Keratinocyte (primary cell): Measurements from ENCODE around the gene BRD2. TPM values are rescaled to one million over a fixed set of nuclear protein-coding genes. Genes with fewer than 3 reads are reported as not detected.

Experiments
- DNase-seq: peaks from one replicate; pipeline ENCODE4 v3.0.0-alpha.2; 2011; ENCODE audit warnings: low read depth, missing footprints, low spot score
- FAIRE-seq: peaks from 2 replicates; lab custom pipeline; 2011; peaks lifted over from hg19 to GRCh38; lab: Jason Lieb, UNC
- H2AFZ ChIP-seq: 2 replicates; pipeline ENCODE4 v1.6.0; 2012; ENCODE audit warnings: low read length, control low read depth, inconsistent platforms; ENCODE audit not compliant: control insufficient read depth
- H3K27ac ChIP-seq: 2 replicates; pipeline ENCODE4 v1.5.1; 2011; ENCODE audit warnings: low read length; ENCODE audit not compliant: control insufficient read depth, insufficient read depth
- H3K27me3 ChIP-seq: 3 replicates; pipeline ENCODE4 v1.6.0; 2011; ENCODE audit warnings: low read length; ENCODE audit not compliant: control insufficient read depth, insufficient read depth; ENCODE audit errors: extremely low read depth
- H3K36me3 ChIP-seq, 2 experiments: 2 replicates in 1 of 2; 3 replicates in 1 of 2; pipeline ENCODE4 v1.5.1; 2011; ENCODE audit warnings: low read length in 2 of 2, mild to moderate bottlenecking in 1 of 2; ENCODE audit not compliant: control insufficient read depth in 2 of 2, insufficient read depth in 2 of 2; ENCODE audit errors: extremely low read depth in 1 of 2
- H3K4me1 ChIP-seq: 3 replicates; pipeline ENCODE4 v1.5.1; 2011; ENCODE audit warnings: low read length; ENCODE audit not compliant: control insufficient read depth, insufficient read depth; ENCODE audit errors: extremely low read depth
- H3K4me2 ChIP-seq: 3 replicates; pipeline ENCODE4 v1.6.0; 2011; ENCODE audit warnings: low read depth, low read length; ENCODE audit not compliant: control insufficient read depth, insufficient read depth; ENCODE audit errors: extremely low read depth
- H3K4me3 ChIP-seq, 3 experiments: fragments of 200-600 bp in 1 of 3; sonication (generic) in 1 of 3; 2 replicates in 2 of 3; 3 replicates in 1 of 3; pipeline ENCODE4 v1.5.1; 2011 to 2016; ENCODE audit warnings: low read length in 3 of 3, mild to moderate bottlenecking in 3 of 3, control low read depth in 2 of 3, inconsistent platforms in 1 of 3, low read depth in 1 of 3, mixed read lengths in 1 of 3, mixed run types in 1 of 3, moderate library complexity in 1 of 3; ENCODE audit not compliant: control insufficient read depth in 2 of 3, insufficient read depth in 2 of 3; ENCODE audit errors: extremely low read depth in 1 of 3
- H3K79me2 ChIP-seq: 2 replicates; pipeline ENCODE4 v1.6.0; 2012; ENCODE audit warnings: low read length; ENCODE audit not compliant: control insufficient read depth, insufficient read depth
- H3K9ac ChIP-seq: 3 replicates; pipeline ENCODE4 v1.6.0; 2011; ENCODE audit warnings: low read length; ENCODE audit not compliant: control insufficient read depth, insufficient read depth; ENCODE audit errors: extremely low read depth
- H3K9me1 ChIP-seq: 3 replicates; pipeline ENCODE4 v1.6.0; 2011; ENCODE audit warnings: low read length; ENCODE audit not compliant: control insufficient read depth, insufficient read depth; ENCODE audit errors: extremely low read depth
- H3K9me3 ChIP-seq: 2 replicates; pipeline ENCODE4 v1.5.1; 2012; ENCODE audit warnings: low read depth, low read length; ENCODE audit not compliant: control insufficient read depth
- H4K20me1 ChIP-seq: 3 replicates; pipeline ENCODE4 v1.6.0; 2011; ENCODE audit warnings: low read length; ENCODE audit not compliant: control insufficient read depth, insufficient read depth; ENCODE audit errors: extremely low read depth
- EZH2 ChIP-seq: IDR thresholded peaks from one replicate; pipeline ENCODE4 v1.6.1; 2012; ENCODE audit warnings: inconsistent platforms, mild to moderate bottlenecking, low read length, moderate library complexity
- dilution Hi-C: fragments of 300-500 bp; cut with MboI; formaldehyde crosslinking; loops from one replicate; pipeline ENCODE4 v1.7.0; 2020; ENCODE audit warnings: low sequenced_read_pairs; ENCODE audit not compliant: extremely low pct_ligation_motif_present
- polyA plus RNA-seq, 5 experiments: library from polyadenylated mRNA; depleted of rRNA in 3 of 5; stranded (reverse) in 3 of 5; stranded (forward) in 1 of 5; unstranded in 1 of 5; fragments of >200 nt; gene quantifications; 1 replicate in 1 of 5; 2 replicates in 3 of 5; 3 replicates in 1 of 5; pipeline versions ENCODE4 v1.2.1 to v1.2.3, GENCODE V29; 2011 to 2012; ENCODE audit warnings: missing spikeins in 2 of 5, low read depth in 1 of 5, low replicate concordance in 1 of 5
- TF ChIP-seq, protein P1 (sequence below), 3 experiments: IDR thresholded peaks in 1 of 3; conservative IDR thresholded peaks in 1 of 3; optimal IDR thresholded peaks in 1 of 3; 2 replicates in 2 of 3; 3 replicates in 1 of 3; pipeline versions ENCODE3 to v1.5.1; 2011; ENCODE audit warnings: low read length in 3 of 3, mild to moderate bottlenecking in 3 of 3, moderate library complexity in 2 of 3, control low read depth in 1 of 3, inconsistent platforms in 1 of 3; ENCODE audit not compliant: insufficient read depth in 2 of 3; ENCODE audit errors: extremely low read depth in 1 of 3

BRD2 gene
- polyA plus RNA-seq, 1 donor (not counting 4 experiments of a cell fraction or from before 2014, with no cell fraction given): 121 TPM

DNA sequence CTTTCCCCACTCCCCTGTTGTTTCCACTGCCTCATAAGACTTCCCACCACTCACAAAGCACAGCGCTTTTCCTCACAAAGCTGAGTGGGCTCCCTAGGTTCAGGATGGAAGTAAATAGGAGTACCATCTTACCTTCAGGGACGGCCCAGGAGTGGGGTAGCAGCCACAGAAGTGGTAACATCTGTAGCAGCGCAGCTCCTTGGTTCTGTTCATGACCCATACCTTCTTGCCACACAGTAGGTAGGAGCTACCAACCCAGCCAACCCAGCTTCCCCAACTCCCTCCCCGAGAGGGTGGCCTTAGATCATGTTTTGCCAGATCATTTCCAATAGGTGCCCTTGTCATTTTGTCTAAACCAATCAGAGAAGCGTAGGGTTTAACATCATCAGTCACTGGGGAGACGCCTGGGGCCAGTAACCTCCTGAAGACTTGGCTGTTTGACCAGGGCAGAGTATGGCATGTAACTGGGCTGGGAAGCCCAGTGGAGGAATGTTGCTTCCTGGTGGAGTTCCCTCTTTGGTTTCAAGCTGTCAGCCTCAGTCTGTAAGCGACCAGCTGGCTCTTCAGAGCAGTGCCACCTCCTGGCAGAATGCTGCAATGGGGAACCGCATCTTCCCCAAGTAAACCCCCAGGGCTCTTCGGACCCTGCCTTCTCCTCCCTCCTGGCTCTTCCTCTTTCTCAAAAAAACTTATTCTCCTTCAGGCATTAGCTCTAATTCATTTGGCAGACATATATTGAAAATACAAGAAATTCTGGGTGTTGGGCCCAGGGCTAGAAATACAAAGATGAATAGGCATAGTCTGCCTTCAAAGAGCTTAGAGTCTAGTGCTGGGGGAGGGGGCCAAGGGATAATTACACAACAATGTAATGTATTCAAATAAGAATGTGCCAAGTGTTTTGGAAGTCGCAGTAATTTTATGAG lies 15.3 kb upstream of the BRD2 start, which contains the start of gene HLA-DMA:
Gene HLA-DMA (minus strand): TSS at position 281 of the 923 bp plus-strand sequence. CDS start 61 bp downstream, at position 220.
- Histone ChIP-seq H3K4me2 (peak within 1 kb of the TSS; percentile 22), H3K4me3 (no peak within 1 kb of the TSS)
- FAIRE-seq: peak; percentile 87

DNA sequence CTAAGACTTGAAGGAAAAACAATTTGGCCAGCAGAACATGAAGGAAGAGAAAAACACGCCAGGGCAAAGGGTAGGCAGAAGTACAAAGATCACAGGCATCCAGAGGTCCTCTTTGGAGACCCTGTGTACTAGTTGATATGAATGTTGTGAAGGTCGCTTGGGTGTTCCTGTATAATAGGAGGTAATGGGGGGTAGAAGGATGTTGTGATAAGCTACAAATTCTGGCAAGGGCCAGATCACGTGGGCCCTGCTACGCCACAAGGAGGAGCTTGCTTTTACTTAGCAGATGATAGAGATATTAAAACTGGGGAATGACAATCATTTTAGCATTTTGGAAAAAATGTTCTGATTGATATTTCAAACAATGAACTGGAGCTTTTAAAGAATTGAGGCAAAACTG lies 14.6 kb upstream of the BRD2 start:
- no peaks in the 10 kb centered on the region for H3K9me1 ChIP-seq
- no peaks in the 10 kb centered on the region for H4K20me1 ChIP-seq
- H3K9ac ChIP-seq: no peak overlapping the region
- H3K4me3 ChIP-seq: no peak overlapping the region
- H3K4me2 ChIP-seq: no peak overlapping the region
- no peak overlapping the region for H3K27ac ChIP-seq
- TF ChIP-seq EZH2: no peak
- TF ChIP-seq, protein P1, sequence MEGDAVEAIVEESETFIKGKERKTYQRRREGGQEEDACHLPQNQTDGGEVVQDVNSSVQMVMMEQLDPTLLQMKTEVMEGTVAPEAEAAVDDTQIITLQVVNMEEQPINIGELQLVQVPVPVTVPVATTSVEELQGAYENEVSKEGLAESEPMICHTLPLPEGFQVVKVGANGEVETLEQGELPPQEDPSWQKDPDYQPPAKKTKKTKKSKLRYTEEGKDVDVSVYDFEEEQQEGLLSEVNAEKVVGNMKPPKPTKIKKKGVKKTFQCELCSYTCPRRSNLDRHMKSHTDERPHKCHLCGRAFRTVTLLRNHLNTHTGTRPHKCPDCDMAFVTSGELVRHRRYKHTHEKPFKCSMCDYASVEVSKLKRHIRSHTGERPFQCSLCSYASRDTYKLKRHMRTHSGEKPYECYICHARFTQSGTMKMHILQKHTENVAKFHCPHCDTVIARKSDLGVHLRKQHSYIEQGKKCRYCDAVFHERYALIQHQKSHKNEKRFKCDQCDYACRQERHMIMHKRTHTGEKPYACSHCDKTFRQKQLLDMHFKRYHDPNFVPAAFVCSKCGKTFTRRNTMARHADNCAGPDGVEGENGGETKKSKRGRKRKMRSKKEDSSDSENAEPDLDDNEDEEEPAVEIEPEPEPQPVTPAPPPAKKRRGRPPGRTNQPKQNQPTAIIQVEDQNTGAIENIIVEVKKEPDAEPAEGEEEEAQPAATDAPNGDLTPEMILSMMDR (optimal IDR thresholded peaks at IDR 0.05 in 1 of 3, IDR thresholded peaks at IDR 0.05 in 1 of 3, conservative IDR thresholded peaks at IDR 0.05 in 1 of 3; ENCODE audit: extremely low read depth in 1 of 3, insufficient read depth in 2 of 3, low read length in 3 of 3): no peak
- DNase-seq: no peak
- H3K36me3 ChIP-seq: no peaks in the 10 kb centered on the region
- H3K79me2 ChIP-seq: no peaks in the 10 kb centered on the region
- no peak overlapping the region for H2AFZ ChIP-seq
- H3K9me3 ChIP-seq: no peaks in the 10 kb centered on the region
- dilution Hi-C loops: no loop called here
- peaks cover 4% of the 10 kb centered on the region for H3K4me1 ChIP-seq
- no peaks in the 10 kb centered on the region for H3K27me3 ChIP-seq
- no peak for FAIRE-seq

More for the DNA sequence above, 15.3 kb upstream of the BRD2 start, which contains the start of gene HLA-DMA:
- no peak within 1 kb of the TSS for H3K27ac ChIP-seq
- H2AFZ ChIP-seq: peak within 1 kb of the TSS; percentile 66
- no peak within 1 kb of the TSS for H3K9ac ChIP-seq
- H3K79me2 ChIP-seq: no peaks in the 10 kb centered on the region
- H3K9me3 ChIP-seq: no peaks in the 10 kb centered on the region
- H3K9me1 ChIP-seq: no peaks in the 10 kb centered on the region
- no peaks in the 10 kb centered on the region for H4K20me1 ChIP-seq
- H3K36me3 ChIP-seq: no peaks in the 10 kb centered on the region
- H3K4me1 ChIP-seq: peaks cover 4% of the 10 kb centered on the region
- no peaks in the 10 kb centered on the region for H3K27me3 ChIP-seq
- dilution Hi-C loops: no loop called here
- peak; percentile 94 for DNase-seq
- TF ChIP-seq, protein P1 (optimal IDR thresholded peaks at IDR 0.05 in 1 of 3, IDR thresholded peaks at IDR 0.05 in 1 of 3, conservative IDR thresholded peaks at IDR 0.05 in 1 of 3; ENCODE audit: extremely low read depth in 1 of 3, insufficient read depth in 2 of 3, low read length in 3 of 3): peak; percentile 78 to 89 (median 87)
- no peak for TF ChIP-seq EZH2
